ENCODE measurements around the gene CLEC7A. TPM values are rescaled to one million over a fixed set of nuclear protein-coding genes. Genes with fewer than 3 reads are reported as not detected.

The CLEC7A gene
- total RNA-seq, result under 0.01 and 0.36 TPM in 2 replicates

DNA sequence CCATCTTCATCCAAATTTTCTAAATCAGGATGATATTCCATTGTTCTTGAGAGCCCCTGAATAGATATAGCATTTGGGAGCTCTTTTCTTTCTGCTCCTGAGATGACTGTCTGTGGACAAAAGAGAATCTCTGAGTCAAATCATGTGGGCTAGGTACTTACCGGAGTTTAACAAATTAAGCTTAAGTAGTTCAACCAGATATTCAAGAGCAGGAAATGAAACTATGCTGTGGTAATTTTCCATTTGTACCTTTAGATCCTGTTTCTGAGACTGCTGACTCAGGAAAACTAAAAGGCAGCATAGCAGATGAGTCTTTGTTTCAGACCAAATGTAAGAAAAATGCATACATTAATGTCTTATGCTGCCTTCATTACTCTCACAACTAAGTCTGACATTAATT, at the start of gene CLEC7A:
Gene CLEC7A (minus strand): TSS at position 158 of the 400 bp plus-strand sequence. CDS start 117 bp downstream, at position 41.
- no peaks in the 10 kb centered on the region for H3K4me1 ChIP-seq (ENCODE audit: insufficient read depth, low read length)
- TF ChIP-seq, protein P1, sequence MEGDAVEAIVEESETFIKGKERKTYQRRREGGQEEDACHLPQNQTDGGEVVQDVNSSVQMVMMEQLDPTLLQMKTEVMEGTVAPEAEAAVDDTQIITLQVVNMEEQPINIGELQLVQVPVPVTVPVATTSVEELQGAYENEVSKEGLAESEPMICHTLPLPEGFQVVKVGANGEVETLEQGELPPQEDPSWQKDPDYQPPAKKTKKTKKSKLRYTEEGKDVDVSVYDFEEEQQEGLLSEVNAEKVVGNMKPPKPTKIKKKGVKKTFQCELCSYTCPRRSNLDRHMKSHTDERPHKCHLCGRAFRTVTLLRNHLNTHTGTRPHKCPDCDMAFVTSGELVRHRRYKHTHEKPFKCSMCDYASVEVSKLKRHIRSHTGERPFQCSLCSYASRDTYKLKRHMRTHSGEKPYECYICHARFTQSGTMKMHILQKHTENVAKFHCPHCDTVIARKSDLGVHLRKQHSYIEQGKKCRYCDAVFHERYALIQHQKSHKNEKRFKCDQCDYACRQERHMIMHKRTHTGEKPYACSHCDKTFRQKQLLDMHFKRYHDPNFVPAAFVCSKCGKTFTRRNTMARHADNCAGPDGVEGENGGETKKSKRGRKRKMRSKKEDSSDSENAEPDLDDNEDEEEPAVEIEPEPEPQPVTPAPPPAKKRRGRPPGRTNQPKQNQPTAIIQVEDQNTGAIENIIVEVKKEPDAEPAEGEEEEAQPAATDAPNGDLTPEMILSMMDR (IDR thresholded peaks at IDR 0.05; ENCODE audit: extremely low read depth, low read depth, low read length), result no peak
- H3K4me3 ChIP-seq (ENCODE audit: insufficient read depth, low read length), result no peak within 1 kb of the TSS
- DNase-seq (ENCODE audit: insufficient read length, low spot score, missing footprints), result no peak
- H3K4me2 ChIP-seq (ENCODE audit: insufficient read depth, low read length), result no peak within 1 kb of the TSS
- no peaks in the 10 kb centered on the region for H3K27me3 ChIP-seq (ENCODE audit: insufficient read depth, low read length)
- no peaks in the 10 kb centered on the region for H3K9me3 ChIP-seq (ENCODE audit: low read depth, low read length)
- H3K27ac ChIP-seq (ENCODE audit: low read depth, low read length), result no peak within 1 kb of the TSS
- H4K20me1 ChIP-seq (ENCODE audit: insufficient read depth, low read length), result no peaks in the 10 kb centered on the region
- no peaks in the 10 kb centered on the region for H3K36me3 ChIP-seq (ENCODE audit: insufficient read depth, low read length)
- H3K79me2 ChIP-seq (ENCODE audit: insufficient read depth, low read length), result no peaks in the 10 kb centered on the region
- H2AFZ ChIP-seq (ENCODE audit: low read length), result no peak within 1 kb of the TSS

DNA sequence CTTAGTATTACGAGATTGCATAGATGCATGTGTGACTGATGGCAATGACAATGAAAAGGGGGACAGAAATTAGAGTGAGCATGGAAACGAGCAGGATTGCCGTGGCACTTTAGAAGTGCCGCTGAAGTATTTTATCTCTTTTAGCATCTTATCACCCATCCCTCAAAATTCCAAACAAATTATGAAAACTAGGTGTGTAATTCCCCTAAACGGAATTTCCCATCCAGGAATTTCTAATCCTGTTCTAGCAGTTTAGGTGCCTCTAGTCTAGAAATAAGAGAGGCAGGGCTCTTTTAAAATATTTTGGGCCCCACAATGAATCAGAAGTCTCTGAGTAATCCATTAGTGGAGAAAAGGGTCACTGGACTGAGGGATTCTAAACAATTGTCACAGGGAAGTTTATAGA, 49.8 kb upstream of the CLEC7A start:
- Histone ChIP-seq H3K27ac (ENCODE audit: low read depth, low read length) (no peak overlapping the region), H3K4me1 (ENCODE audit: insufficient read depth, low read length) (peaks cover 16% of the 10 kb centered on the region), H3K4me3 (ENCODE audit: insufficient read depth, low read length) (no peak overlapping the region), H3K4me2 (ENCODE audit: insufficient read depth, low read length) (no peak overlapping the region), H4K20me1 (ENCODE audit: insufficient read depth, low read length) (no peaks in the 10 kb centered on the region), H2AFZ (ENCODE audit: low read length) (no peak overlapping the region), H3K36me3 (ENCODE audit: insufficient read depth, low read length) (no peaks in the 10 kb centered on the region), H3K27me3 (ENCODE audit: insufficient read depth, low read length) (peaks cover 3% of the 10 kb centered on the region), H3K9me3 (ENCODE audit: low read depth, low read length) (no peaks in the 10 kb centered on the region), H3K79me2 (ENCODE audit: insufficient read depth, low read length) (no peaks in the 10 kb centered on the region)
- peak; percentile 37 for DNase-seq (ENCODE audit: insufficient read length, low spot score, missing footprints)
- TF ChIP-seq, protein P1 (IDR thresholded peaks at IDR 0.05; ENCODE audit: extremely low read depth, low read depth, low read length), result no peak

DNA sequence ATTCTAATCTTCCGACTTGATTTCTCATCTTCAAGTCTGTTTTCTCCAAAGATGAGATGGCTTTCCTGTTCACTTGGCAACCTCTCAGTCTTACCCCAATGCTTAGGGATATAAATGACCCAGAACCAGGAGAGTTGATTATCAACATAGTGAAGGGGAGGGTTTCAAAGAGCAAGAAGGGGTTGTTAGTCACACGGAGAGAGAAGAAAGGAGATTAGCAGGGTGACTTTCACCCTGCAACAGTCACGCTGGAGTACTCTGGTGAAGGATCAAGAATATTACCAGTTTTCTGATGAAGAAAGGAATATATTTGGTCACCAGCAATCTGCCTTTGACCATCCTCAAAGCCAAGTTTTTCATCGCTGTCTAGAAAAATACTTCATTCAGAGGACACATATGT, 48.8 kb upstream of the CLEC7A start, which contains the start of gene TMEM52B:
Gene TMEM52B (plus strand): TSS at position 212 of the 400 bp plus-strand sequence. CDS start 543 bp downstream, outside the sequence.
- no peak within 1 kb of the TSS for H3K4me2 ChIP-seq (ENCODE audit: insufficient read depth, low read length)
- H3K27ac ChIP-seq (ENCODE audit: low read depth, low read length), result no peak within 1 kb of the TSS
- H3K9me3 ChIP-seq (ENCODE audit: low read depth, low read length), result no peaks in the 10 kb centered on the region
- H4K20me1 ChIP-seq (ENCODE audit: insufficient read depth, low read length), result no peaks in the 10 kb centered on the region
- H3K27me3 ChIP-seq (ENCODE audit: insufficient read depth, low read length), result peaks cover 3% of the 10 kb centered on the region
- no peak within 1 kb of the TSS for H3K4me3 ChIP-seq (ENCODE audit: insufficient read depth, low read length)
- no peaks in the 10 kb centered on the region for H3K36me3 ChIP-seq (ENCODE audit: insufficient read depth, low read length)
- no peaks in the 10 kb centered on the region for H3K79me2 ChIP-seq (ENCODE audit: insufficient read depth, low read length)
- peaks cover 12% of the 10 kb centered on the region for H3K4me1 ChIP-seq (ENCODE audit: insufficient read depth, low read length)
- no peak within 1 kb of the TSS for H2AFZ ChIP-seq (ENCODE audit: low read length)
- TF ChIP-seq, protein P1 (IDR thresholded peaks at IDR 0.05; ENCODE audit: extremely low read depth, low read depth, low read length), result no peak
- DNase-seq (ENCODE audit: insufficient read length, low spot score, missing footprints), result no peak

DNA sequence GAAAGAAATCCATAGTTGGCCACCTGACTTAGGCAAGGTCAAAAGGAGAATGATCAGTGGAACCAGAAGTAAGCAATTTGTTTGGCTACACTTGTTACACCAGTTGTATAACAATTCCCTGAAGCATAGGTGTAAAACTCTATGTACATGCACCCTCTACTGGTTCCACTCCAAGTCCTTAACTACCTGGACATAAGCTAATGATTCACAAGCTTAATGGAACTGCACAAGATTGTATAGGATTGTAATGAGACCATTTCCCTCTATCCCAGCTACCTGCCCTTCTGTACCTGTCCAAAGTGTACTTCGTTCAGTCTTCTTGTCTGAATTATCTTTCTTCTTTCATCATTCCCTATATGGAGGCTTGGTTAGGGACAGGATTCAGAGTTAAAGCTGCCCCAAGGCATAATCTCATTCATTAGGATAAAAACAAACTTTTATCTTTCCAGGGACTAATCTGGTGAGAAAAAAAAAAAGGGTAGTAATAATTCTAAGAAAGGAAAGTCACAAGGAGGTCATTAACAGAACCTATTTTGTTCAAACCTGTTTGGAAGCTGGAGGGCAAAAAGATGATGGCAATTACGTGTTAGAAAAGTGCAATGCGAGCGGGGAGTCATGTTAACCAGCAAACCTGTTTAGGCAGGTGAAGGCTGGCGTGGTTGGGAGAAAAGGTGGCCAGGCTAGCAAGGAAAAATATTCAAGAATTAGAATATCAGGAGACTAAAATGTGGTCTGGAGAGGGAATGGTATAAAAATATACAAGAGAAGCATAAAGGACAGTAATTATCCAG, 46.0 kb upstream of the CLEC7A start:
- no peak overlapping the region for H3K27ac ChIP-seq (ENCODE audit: low read depth, low read length)
- no peak for DNase-seq (ENCODE audit: insufficient read length, low spot score, missing footprints)
- peaks cover 3% of the 10 kb centered on the region for H3K27me3 ChIP-seq (ENCODE audit: insufficient read depth, low read length)
- H3K79me2 ChIP-seq (ENCODE audit: insufficient read depth, low read length), result no peaks in the 10 kb centered on the region
- H3K4me3 ChIP-seq (ENCODE audit: insufficient read depth, low read length), result no peak overlapping the region
- no peaks in the 10 kb centered on the region for H3K36me3 ChIP-seq (ENCODE audit: insufficient read depth, low read length)
- H2AFZ ChIP-seq (ENCODE audit: low read length), result no peak overlapping the region
- TF ChIP-seq, protein P1 (IDR thresholded peaks at IDR 0.05; ENCODE audit: extremely low read depth, low read depth, low read length), result no peak
- H3K4me2 ChIP-seq (ENCODE audit: insufficient read depth, low read length), result no peak overlapping the region
- peaks cover 3% of the 10 kb centered on the region for H3K4me1 ChIP-seq (ENCODE audit: insufficient read depth, low read length)
- no peaks in the 10 kb centered on the region for H3K9me3 ChIP-seq (ENCODE audit: low read depth, low read length)
- no peaks in the 10 kb centered on the region for H4K20me1 ChIP-seq (ENCODE audit: insufficient read depth, low read length)
